HFFc6 (cell line): ENCODE data around the gene POU4F1. TPM values are rescaled to one million over a fixed set of nuclear protein-coding genes. Genes with fewer than 3 reads are reported as not detected.

ENCODE experiments used
- DNase-seq: peaks from one replicate; pipeline ENCODE4 v3.0.0-alpha.2; 2018
- H3K27ac Mint-ChIP-seq: 2 replicates; pipeline ENCODE4 v1.8.0; 2020; ENCODE audit warnings: mild to moderate bottlenecking, mixed read lengths
- H3K27me3 Mint-ChIP-seq: 2 replicates; pipeline ENCODE4 v1.8.0; 2021; ENCODE audit warnings: mild to moderate bottlenecking, moderate library complexity, mixed read lengths; ENCODE audit not compliant: insufficient read depth
- H3K36me3 Mint-ChIP-seq: 2 replicates; pipeline ENCODE4 v1.8.0; 2021; ENCODE audit warnings: low read depth, mixed read lengths
- H3K4me1 Mint-ChIP-seq: 2 replicates; pipeline ENCODE4 v1.8.0; 2020; ENCODE audit warnings: low read depth, mixed read lengths
- H3K4me3 Mint-ChIP-seq: 2 replicates; pipeline ENCODE4 v1.8.0; 2020; ENCODE audit warnings: mild to moderate bottlenecking, moderate library complexity, mixed read lengths
- H3K9me3 Mint-ChIP-seq: 2 replicates; pipeline ENCODE4 v1.8.0; 2020; ENCODE audit warnings: mild to moderate bottlenecking, mixed read lengths
- CTCF ChIP-seq: fragments of 200-600 bp; sonication (generic); IDR thresholded peaks from 2 replicates; pipeline ENCODE4 v1.5.0; 2021; ENCODE audit warnings: antibody characterized with exemption, mild to moderate bottlenecking
- total RNA-seq, 6 experiments: library from RNA; stranded (reverse); fragmentation: NEBNext Ultra II Directional; extraction: Animal tissue kit (Norgen Biotek cat#: 25700); gene quantifications; 2 replicates in 1 of 6; 3 replicates in 5 of 6; pipeline ENCODE4 v1.2.3, GENCODE V29; 2021

POU4F1 gene
- total RNA-seq, 6 experiments from 2014 or later = not detected

DNA sequence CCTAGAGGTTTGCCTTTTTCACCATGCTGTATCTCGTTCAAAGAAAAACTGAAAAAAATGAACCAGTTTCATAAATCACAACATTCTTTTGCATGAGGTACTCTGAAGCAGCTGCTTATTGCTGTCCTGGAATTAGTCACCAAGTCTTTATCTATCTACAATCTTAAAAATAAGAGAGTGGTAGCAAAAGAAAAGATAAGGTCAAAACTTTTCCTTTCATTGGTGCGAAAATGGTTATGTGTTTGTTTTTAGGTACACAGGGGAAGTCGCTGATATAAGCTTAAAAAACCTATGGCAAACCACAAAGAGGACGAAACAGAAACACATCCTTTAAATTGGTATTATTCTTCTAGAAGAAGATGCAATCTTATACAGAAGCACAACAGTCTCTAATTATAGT is 34.9 kb upstream of the POU4F1 start:
- Mint-ChIP-seq H3K4me1 (peaks cover 11% of the 10 kb centered on the region), H3K9me3 (no peaks in the 10 kb centered on the region), H3K27ac (no peak overlapping the region), H3K36me3 (peaks cover 6% of the 10 kb centered on the region), H3K4me3 (no peak overlapping the region), H3K27me3 (no peaks in the 10 kb centered on the region)
- no peak for DNase-seq
- no peak for TF ChIP-seq CTCF

DNA sequence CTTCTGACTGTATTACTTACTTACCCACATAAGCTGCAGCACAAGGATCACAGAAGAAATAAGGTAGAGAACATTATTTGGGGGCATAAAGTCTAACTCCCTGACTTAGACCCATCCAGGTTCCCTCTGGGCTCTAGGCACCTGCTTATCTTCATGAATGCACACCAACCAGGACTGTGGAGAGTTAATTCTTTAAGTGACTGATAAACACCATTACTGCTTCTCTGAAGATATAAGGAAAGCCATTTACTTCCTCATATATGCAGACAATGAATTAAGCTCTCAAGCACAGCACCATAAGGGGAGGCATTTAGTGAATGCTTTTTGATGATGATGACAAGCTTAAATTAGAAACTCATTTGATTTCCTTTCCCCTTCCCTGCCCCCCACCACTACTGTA is 33.1 kb upstream of the POU4F1 start:
- Mint-ChIP-seq H3K36me3 (peaks cover 6% of the 10 kb centered on the region), H3K27me3 (no peaks in the 10 kb centered on the region), H3K4me1 (peaks cover 11% of the 10 kb centered on the region), H3K27ac (no peak overlapping the region), H3K4me3 (no peak overlapping the region), H3K9me3 (no peaks in the 10 kb centered on the region)
- TF ChIP-seq CTCF = no peak
- DNase-seq = no peak

DNA sequence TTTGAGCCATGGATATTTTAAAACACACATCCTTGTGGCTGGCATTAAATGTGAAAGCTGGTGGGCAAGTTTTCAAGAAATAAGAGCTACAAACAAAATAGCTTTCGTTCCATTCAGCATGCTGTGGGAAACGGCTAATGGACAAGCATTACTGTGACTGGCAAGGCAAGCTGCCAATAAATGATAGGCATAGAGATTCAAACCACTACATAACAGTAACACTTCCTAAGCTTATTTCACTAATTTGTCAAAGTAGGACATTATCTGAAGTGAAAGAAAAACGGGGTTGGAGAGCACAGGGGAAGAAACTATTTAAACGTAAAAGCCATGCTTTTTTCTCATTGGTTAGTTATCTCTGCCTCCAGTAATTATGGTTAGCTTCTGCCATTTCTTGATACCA is 29.6 kb upstream of the POU4F1 start:
- no peak for DNase-seq
- H3K9me3 Mint-ChIP-seq = no peaks in the 10 kb centered on the region
- H3K27me3 Mint-ChIP-seq = no peaks in the 10 kb centered on the region
- no peak for TF ChIP-seq CTCF
- peaks cover 6% of the 10 kb centered on the region; the same call in 1 of the 2 replicates for H3K36me3 Mint-ChIP-seq
- H3K27ac Mint-ChIP-seq = no peak overlapping the region
- H3K4me1 Mint-ChIP-seq = peaks cover under 1% of the 10 kb centered on the region
- H3K4me3 Mint-ChIP-seq = no peak overlapping the region

GRCh38 chr13:78631077-78631476 is 27.7 kb upstream of the POU4F1 start:
- DNase-seq = no peak
- H3K4me1 Mint-ChIP-seq = no peaks in the 10 kb centered on the region
- no peaks in the 10 kb centered on the region for H3K27me3 Mint-ChIP-seq
- no peak overlapping the region for H3K27ac Mint-ChIP-seq
- 0 out of 2 replicates have a peak, but pooled peaks cover 6% of the 10 kb centered on the region for H3K36me3 Mint-ChIP-seq
- no peak for TF ChIP-seq CTCF
- no peaks in the 10 kb centered on the region for H3K9me3 Mint-ChIP-seq
- no peak overlapping the region for H3K4me3 Mint-ChIP-seq

DNA sequence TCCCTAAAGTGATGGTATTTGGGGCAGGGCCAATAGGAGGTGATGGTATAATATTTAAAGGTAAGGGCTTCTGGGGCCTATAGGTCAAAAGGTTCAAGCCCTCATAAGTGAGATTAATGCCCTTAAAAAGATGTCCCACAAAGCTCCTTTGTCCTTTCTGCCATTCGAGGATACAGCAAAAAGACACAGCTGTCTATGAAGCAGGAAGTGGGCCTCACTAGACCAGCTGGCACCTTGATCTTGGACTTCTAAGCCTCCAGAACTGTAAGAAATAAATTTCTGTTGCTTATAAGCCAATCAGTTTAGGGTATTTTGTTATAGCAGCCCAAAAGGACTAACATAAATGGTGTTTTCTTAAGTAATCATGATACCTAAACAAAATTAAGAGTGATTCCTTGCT is 27.2 kb upstream of the POU4F1 start:
- no peak for TF ChIP-seq CTCF
- Mint-ChIP-seq H3K4me1 (no peaks in the 10 kb centered on the region), H3K9me3 (no peaks in the 10 kb centered on the region), H3K4me3 (no peak overlapping the region), H3K27ac (no peak overlapping the region), H3K27me3 (no peaks in the 10 kb centered on the region), H3K36me3 (0 out of 2 replicates have a peak, but pooled peaks cover 4% of the 10 kb centered on the region)
- no peak for DNase-seq

DNA sequence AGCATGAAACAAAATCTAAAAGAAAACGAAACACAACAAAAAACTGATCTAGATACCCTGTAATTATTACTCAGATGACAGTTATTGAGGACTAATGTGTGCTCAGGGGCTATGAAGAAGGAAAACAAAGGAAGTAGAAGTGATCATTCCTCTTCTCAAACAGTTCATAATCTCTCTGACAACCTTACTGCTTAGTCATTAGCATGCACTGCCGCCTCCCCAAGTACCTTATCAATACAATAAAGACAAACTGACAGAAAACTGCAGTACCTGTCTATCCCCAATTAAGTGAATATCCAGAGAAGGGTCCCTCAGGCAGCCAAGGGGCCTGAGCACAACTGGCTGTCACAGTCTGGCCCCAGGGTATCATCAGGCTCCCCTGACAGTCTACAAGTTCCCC is 22.0 kb upstream of the POU4F1 start:
- H3K27me3 Mint-ChIP-seq = no peaks in the 10 kb centered on the region
- H3K4me3 Mint-ChIP-seq = no peak overlapping the region
- H3K9me3 Mint-ChIP-seq = no peaks in the 10 kb centered on the region
- TF ChIP-seq CTCF = no peak
- DNase-seq = no peak
- H3K36me3 Mint-ChIP-seq = no peaks in the 10 kb centered on the region
- H3K27ac Mint-ChIP-seq = no peak overlapping the region
- no peaks in the 10 kb centered on the region for H3K4me1 Mint-ChIP-seq
